ENCODE measurements around the gene KIDINS220.
"Not testable (repeated sequence)": the region's sequence is repeated elsewhere in the genome, so short reads cannot be mapped to it uniquely, and the experiment has no call there.

The KIDINS220 gene

DNA sequence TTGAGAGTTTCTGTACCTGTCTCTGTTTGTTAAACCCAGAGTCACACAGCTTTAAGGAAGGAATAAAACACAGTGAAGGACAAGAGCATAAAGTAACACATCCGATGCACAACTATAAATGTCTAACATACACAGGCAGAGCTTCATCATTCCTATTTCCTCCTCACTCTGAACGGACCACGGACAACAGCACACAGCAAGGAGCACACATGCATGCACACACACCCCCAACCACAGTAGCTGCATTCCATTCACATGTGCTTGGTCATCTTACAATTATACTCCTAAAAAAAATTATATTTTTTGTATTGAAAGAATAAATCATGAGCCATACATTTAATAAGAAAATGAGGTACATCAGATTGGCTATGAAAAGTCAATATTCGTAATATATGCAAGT lies 97.3 kb downstream of the KIDINS220 start:
- DNase-seq = no peak

DNA sequence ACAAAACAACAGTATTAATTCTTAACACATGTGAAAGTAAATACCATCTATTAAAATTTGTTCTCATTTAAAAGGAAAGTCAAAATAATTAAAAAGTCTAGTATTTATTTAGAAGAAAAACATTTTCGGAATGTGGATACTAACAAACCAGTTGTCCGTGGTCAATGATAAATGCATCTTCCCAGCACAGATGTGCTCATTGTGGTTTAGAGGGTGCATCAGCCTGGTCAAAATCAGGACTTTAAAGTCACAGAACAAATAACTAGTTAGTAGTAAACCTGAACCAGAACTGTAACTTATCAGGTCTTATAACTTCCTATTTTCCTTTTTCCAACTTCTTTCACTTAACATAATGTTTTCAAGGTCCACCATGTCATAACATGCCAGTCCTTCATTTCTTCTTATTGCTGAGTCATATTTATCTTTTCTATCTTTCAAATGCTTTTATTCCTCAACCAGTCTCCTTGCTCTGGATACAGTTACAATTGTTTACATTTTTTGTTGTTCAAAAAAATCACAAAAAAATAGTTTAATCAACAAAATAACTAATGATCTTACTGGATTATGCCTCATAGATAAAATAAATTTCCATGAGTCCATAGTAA lies 99.7 kb downstream of the KIDINS220 start:
- no peak for DNase-seq

DNA sequence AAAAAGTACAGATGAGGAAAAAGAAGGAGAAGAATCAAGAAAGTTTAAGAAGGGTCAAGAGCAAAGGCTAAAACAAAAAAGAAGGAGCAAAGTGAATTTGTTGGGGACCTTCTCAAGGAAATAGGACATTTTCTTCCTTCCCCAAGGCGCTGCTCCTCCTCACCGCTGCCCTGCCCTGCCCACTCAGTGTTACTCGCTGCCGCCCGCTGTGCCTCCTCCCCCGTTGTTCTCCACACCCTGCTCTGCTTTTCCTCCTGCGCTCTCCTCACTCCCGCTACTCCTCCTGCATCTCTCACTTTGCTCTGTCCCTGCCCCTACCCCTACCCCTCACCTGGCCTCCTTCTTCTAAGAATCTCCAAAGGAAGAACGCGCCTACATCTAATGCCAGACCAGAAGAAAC lies 104.8 kb downstream of the KIDINS220 start:
- no peak for DNase-seq

DNA sequence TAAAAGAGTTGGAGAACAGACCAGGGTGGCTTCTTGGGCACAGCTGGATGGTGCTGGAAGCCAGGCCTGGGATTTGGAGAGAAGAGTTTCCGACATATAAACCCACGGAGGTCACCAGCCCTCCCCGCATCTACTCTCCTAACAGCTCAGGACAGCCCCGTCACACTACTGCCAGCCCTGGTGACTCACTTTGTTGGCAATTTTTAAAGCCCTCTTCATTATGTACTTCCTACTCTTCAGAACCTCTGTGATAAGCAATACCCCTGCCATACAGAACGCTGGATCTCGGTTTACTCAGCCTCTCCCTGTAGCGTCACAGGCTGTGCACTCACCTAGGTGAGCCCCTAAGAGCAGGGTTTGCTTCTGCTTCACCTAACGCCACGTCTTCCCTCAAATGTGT lies 107.5 kb downstream of the KIDINS220 start:
- no peak for DNase-seq

DNA sequence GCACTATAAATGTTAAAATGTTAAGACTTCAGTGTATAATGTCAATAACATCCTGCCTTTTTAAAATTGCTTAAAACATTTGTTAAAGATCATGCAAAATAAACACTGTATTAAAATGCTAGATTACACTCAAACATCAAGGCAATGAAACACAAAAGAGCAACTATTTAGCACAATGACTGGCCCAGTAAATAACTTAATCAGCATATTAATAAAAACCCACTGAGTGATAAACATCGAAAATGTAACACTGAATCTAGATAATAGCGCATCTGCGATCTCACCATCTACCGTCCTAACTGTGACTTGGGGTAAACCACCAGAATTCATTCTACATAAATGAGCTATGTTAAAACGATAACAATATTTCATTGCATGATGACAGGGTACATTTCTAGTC lies 108.3 kb downstream of the KIDINS220 start:
- not testable (repeated sequence) for DNase-seq

DNA sequence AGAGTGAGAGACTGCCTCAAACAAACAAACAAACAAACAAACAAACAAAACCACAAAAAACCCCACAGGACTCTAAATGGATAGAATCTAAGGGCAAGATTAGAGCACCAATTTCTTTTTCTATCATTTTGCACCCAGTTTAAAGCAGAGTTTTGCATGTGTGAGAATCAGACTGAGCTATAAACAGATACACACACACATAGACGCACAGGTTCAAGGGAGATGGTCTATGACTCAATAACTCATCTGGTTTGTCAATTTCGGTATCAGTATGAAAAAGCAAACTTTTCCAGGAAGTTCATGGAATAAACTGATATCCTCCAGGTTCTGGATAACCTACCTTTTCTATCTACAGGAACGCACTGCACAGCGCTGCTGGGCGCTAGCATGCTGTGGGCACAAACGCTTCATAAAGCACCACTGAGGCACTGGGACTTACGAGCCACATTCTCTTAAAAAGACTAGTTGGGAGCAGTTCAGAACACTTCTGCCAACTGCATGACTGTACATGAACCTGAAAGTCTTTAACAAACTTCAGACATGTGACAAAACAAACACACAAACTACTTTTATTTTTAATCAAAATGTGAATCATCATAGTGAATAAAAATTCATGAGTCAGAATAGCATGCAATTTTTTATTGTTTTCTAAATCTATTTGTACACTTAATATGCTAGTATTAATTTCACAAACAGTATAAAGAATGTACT lies 109.0 kb downstream of the KIDINS220 start:
- DNase-seq = no peak

DNA sequence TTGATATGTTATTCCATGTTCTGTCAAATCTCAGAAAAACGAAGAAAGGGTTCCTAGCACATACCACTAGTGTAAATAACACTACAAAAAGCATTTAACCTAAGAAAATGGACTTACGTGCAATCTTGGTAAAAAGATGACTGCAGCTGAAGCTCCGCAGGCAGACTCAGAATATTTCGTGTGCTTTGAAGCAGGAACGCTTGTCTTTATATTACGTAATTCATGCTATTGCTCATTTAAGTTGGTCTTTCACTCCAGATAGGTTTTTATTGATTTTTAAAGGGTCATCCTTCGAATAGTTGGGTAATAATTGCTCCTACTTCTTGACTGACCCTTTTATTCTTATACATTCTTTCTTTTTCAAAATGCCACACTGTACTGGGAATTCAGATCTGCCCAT lies 111.6 kb downstream of the KIDINS220 start:
- DNase-seq = no peak

DNA sequence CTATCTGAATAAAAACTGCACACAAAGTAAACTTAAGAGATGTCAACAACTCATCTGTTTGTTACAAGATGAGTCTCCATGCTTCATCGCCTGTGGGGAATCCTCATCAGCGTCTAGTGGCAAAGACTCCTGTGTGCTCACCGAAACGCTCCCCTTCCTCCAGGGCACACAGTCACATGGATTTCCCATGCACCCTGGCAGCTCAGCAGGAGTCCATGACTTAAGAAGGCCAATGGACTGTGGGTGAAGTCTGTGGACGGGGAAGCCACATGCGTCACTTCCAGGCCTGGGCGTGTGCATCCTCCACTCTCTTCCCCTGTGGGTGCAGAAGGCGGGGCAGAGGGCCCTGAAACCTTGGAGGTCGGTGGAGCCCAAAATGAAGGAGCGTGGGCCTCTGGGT lies 114.4 kb downstream of the KIDINS220 start:
- DNase-seq = no peak

DNA sequence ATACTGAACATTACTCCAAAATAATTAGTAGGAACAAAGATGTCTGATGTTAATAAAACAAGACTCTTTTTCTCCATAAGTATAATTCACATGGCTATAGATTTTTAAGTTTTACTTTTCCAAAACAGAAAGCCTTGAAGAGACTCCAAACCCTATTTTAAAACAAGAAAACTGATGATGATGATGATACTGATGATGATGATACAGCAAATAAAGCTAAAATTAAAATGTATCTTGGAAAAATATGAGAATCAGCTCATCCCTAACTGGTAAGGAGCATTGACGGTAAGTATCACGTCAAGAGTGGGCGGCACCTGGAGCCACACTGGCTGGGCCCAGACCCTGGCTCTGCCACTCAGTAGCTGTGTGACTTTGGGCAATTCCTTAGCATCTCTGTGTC lies 116.0 kb downstream of the KIDINS220 start:
- DNase-seq = no peak

DNA sequence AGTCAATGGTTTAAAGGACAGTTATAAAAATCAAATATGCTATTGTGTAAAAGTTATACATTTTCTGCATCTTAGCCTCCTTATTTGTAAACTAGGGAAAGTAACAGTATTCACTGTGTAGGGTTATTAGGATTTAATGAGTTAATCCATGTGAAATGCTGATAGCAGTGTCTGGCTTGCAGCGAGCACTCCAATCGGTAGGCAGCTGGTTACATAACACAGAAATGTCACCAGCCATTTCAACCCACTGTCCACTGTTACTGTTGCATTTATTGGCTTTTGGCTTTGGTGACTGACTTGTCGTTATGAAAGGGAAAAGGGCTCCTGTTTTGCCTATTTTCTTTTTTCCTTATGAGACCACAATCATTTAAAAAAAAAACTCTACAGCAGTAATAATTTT lies 116.7 kb downstream of the KIDINS220 start:
- no peak for DNase-seq

DNA sequence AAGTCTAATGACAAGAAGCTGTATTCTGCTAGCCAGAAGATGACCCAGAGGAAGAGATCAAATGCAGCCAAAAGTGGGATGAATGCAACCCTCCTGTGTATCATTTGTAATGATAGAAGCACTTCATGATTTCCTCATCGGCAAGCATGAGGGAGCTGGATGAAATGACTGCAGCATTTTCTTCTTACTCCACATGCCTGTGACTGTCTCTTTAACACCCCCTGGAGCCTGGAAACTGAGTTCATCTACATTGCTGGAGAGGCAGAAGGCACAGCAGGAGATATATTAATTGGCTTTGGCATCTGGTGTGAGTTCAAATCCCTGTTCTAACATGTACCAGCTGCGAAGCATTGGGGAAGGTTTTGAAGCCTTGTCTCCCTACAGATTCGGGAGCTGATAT lies 117.9 kb downstream of the KIDINS220 start:
- no peak for DNase-seq

DNA sequence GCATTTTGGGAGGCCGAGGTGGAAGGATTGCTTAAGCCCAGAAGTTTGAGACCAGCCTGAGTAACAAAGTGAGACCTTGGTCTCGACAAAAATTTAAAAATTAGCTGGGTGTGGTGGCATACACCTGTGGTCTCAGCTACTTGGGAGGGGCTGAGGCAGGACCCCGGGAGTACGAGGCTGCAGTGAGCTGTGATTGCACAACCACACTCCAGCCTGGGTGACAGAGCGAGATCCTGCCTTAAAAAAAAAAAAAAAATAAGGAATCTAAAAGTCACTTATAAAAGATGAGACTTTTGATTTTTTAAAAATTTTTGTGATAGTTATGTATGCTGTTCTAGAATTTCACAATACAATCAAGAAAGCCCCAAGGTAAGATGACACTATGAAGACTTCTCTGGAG lies 122.4 kb downstream of the KIDINS220 start:
- no peak for DNase-seq

DNA sequence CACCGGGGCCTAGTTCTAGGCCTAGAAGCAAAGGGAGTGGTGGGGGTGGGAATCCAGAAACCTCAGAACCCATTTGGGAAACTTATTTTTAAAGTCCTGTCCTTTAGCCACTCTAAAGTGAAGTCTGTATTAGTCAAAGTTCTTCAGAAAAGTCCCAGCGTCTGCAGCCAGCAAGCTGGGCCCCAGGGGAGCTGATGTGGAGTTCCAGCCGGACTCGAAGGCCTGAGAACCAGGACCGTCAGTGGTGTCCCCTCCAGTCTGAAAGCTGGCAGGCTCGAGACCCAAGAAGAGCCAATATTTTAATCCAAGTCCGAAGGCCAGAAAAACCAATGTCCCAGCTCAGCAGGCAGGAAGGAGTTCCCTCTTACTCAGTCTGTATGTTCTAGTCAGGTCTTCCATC lies 123.1 kb downstream of the KIDINS220 start:
- DNase-seq = no peak

DNA sequence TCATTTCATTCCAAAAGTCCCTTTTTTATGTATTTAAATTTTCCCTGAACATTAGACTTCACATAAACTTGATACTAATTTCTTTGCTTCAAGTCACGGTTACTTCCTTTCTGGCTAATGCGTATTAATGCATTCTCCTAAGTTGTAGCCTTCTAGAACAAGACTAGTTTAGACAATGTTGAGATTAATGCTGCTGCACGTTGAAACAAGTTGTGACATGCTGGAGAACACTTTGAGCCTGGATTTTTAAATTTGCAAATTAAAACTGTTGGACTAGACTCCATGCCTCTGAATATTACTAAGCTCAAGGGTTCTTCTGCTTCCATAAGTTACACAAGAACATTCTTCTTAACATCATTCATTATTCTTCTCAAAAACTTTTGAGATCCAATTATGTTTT lies 126.5 kb downstream of the KIDINS220 start:
- no peak for DNase-seq

DNA sequence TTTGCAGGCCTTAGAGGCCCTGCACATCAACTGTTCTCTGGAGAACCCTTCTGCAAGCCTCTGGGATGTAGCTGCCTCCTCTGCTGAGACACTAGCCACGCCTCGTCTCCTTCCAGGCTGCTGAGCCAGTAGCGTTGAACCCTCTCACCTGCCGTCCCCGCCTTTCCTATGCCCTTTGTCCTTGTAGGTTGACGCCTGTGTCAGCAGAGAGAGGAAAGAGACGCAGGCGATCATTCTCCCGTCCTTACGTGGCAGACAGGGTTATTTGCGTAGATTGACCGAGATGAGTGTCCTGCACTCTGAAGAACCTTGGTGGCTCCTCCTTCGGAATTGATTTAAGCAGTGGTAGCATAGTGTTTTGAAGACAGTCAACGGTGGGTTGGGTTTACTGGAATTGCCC lies 127.8 kb downstream of the KIDINS220 start:
- no peak for DNase-seq

DNA sequence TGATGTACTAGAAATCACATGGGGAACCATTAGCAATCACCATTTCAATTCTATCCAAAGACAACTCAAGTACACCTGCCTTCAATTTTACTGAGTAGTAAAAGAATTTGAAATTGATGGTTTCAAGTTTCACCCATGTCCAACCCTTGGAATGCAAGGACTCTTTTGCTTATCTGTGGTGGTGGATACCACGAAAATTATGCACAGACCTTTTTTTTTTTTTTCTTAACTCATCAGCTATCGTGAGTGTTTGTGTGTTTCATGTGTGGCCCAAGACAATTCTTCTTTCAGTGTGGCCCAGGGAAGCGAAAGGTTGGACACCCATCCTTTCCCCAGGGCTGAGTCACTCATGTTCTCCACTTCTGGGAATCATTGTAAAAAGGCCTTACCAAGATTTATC lies 132.5 kb downstream of the KIDINS220 start:
- DNase-seq = no peak

DNA sequence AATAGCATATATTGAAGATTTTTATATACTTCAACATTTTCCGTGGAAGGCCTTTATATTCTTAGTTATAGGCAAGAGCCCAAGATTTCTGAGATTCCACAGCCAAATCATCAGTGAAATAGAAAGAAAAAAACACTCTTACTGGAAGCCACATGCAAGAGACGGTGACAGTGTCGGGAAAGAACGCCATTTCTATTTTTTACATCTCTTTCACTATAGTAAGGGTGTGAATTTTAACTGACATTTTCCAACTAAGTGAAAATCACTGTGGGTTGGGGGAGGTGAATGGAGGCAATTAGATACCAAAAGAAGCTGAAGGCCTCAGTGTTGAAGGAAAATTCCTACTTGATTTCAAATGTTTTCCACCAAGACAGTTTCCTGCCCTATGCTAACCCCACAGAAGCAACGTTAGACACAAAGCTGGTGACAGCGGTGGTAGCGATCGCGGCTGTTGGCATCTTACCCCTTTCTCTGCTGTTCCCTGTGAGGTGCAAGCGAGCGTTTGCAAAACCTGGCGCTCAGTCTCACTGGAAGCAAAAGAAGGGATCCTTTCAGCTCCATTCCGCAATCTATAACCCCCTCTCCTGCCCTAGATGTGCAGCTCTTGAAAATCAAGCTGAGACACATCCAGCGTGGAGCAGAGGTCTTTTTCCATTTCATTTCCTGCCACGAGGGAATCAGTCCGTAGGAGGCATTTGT lies 135.6 kb downstream of the KIDINS220 start:
- DNase-seq = no peak

DNA sequence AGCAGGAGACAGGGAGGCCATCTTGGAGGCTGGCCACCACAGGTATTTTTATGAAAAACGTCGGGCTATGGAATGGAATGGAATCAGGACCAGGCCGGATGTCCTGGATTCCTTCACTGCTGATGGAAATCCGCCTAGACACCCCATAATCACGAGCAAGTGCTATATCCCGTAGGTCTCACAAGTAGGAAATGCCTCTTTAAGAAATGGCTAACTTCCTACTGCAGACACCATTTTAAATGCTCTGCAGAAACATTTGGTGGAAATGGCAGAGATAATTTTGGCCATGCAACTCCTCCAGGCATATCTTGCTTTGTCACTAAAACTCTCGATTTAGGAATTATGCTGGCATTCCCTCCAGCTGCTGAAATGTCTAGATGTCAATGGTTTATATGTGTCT lies 137.6 kb downstream of the KIDINS220 start:
- DNase-seq = no peak

DNA sequence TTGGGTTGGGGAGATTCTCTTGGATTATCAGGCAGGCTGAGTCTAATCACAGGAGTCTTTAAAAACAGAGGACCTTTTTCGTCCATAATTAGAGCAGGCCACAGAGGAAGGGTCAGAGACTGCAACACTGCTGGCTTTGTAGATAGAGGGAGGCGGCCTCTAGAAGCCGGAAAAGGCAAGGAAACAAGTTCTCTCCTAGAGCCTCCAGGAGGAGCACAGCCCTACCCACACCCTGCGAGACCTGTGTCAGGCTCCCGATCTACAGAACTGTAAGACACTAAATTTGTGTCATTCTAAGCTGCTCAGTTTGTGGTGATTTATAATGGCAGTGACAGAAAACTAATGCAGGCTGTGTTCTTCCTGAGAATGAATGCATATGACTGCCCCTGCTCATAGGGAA lies 140.2 kb downstream of the KIDINS220 start:
- no peak for DNase-seq

DNA sequence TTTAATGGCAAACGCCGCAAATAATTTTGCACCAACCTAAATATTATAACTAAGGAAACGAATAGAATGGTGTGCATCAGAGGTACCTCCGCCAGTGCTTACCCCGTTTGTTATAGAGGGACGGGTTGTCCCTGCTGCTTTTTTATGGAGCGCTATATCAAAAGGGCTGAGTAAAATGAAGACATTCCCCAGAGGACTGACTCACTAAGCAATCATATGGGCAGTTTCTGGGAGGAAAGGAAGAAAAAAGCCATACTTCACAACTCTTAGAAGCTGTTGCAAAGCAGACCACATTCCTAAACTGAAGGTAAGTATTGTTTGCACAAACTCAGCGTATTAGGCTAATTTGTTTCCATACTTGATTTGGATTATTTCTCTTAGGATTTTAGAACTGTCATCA lies 142.7 kb downstream of the KIDINS220 start:
- no peak for DNase-seq

DNA sequence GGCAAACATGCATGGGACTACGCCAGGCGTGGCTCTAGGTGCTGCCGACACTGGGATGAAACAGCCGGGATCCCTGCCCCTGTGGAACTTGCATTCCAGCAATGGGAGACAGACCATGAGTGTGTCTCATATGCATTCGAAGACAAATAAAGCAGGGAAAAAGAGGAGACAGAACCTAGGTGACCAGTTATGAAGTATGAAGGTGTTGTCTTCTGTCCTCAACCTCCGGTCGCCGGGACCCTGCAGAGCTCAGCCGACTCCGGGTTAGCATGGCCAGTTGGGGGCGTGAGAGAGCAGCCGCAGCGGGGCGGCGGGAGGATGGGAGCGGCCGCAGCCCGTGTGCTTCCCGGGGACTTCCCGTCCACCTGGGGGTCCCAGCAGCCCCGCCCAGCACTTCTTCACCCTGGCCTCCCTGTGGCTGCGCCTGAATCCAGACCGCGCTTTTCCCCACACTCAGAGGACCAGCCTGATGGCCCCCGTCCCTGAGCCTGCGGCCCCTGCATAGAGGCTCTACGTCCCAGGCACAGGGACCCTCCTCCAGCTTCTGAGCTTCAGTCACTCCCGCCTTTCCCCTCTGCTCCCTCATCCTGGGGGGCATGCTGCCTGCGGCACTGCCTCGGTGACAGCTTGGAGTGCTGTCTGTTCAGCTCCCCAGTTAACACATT lies 144.1 kb downstream of the KIDINS220 start:
- DNase-seq = peak; percentile 31

DNA sequence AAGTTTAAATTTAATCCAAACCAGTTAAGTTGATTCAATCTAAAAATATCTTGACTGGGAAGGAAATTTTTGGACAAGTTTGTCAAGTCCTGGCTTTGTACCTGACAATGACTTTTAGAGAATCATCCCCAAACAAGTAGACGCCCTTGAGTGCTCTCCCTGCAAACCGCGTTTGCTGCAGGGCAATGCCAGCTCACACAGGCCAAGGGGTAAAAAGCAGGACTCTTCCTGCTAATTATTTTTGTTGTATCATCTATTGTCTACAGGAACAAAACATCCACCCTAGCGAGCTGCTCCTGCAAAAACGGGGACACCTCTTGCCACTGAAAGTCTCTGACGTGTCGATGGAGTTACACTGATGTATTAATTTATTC lies 144.6 kb downstream of the KIDINS220 start:
- DNase-seq = no peak

DNA sequence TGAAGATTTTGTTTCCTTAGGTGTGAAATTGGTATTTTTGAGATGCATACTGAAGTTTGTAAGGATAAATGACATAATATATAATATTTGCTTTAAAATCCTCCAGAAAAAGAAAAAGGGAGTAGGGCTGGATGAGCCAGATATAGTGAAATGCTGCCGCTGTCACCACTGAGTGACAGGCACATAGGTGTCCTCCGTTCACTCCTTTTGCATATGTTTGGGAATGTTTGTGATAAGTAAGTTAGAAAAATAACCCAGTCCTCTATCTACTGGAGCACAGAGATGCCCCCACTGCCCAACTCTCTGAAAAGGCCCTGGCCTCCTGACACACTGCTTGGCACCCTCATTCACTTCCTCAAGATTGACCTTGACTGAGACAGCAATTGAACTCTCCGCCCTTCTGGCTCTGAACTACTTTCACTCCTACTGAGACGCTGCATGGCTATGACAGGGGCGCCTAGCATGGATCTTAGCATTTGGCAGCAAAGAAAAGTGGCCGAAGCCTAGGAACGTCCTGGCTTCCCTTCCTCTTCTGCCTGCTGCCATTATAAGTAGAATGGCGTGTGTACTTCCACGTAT lies 145.5 kb downstream of the KIDINS220 start:
- DNase-seq = no peak
